Neutrophil (primary cell): ENCODE data around the gene HMCN2.

Experiments used
- H3K27ac ChIP-seq: fragments of 200-600 bp; sonication (generic); 2 replicates; pipeline ENCODE4 v1.5.1; 2016; ENCODE audit warnings: mild to moderate bottlenecking, moderate library complexity
- H3K27me3 ChIP-seq: fragments of 200-600 bp; sonication (generic); 2 replicates; pipeline ENCODE4 v1.6.0; 2016; ENCODE audit warnings: mild to moderate bottlenecking
- H3K36me3 ChIP-seq: fragments of 200-600 bp; sonication (generic); 2 replicates; pipeline ENCODE4 v1.5.1; 2017
- H3K4me1 ChIP-seq, 2 experiments: fragments of 200-600 bp in 1 of 2; sonication (generic) in 1 of 2; 1 replicate in 1 of 2; 2 replicates in 1 of 2; pipeline versions ENCODE4 v1.5.1 to v1.6.1; 2013 to 2016; ENCODE audit warnings: low read depth in 1 of 2, low read length in 1 of 2, mild to moderate bottlenecking in 1 of 2, moderate library complexity in 1 of 2; ENCODE audit not compliant: control insufficient read depth in 1 of 2, insufficient read depth in 1 of 2
- H3K4me3 ChIP-seq, 2 experiments: fragments of 200-600 bp in 1 of 2; sonication (generic) in 1 of 2; 1 replicate in 1 of 2; 2 replicates in 1 of 2; pipeline ENCODE4 v1.5.1; 2013 to 2016; ENCODE audit warnings: low read depth in 1 of 2, low read length in 1 of 2, mild to moderate bottlenecking in 1 of 2, moderate library complexity in 1 of 2
- H3K9me3 ChIP-seq: fragments of 200-600 bp; sonication (generic); 2 replicates; pipeline ENCODE4 v1.5.1; 2016
- TF ChIP-seq, protein P1 (sequence below): fragments of 200-600 bp; sonication (generic); IDR thresholded peaks from 2 replicates; pipeline ENCODE4 v1.5.1; 2016; ENCODE audit warnings: antibody characterized with exemption

The HMCN2 gene

DNA sequence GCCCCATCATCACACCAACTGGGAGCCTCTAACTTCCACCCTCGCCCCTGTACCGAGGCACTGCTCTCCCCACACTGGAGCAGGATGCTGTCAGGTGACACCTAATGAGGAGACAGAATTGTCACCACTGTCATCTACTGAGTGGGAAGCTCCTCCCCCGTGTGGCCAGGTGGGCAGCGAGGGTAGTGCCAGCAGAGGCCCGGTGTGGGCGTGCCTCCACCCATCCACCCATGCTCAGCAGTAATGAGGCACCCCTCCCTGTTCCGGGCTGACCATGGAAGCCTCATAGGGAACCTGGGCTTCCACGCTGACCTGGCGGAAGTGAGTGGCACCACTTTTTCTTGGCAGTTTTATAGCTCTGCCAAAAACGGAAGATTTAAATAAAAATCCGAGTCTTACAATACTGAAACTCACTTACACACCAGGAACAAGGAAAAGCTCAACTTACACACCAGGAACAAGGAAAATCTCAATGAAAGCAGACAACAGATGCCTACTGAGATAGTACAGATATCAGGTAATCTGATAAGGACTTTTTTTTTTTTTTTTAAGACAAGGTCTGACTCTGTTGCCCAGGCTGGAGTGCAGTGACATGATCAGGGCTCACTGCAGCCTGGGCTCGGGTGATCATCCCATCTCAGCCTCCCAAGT, 148.6 kb downstream of the HMCN2 start:
- no peaks in the 10 kb centered on the region for H3K36me3 ChIP-seq
- H3K9me3 ChIP-seq = no peaks in the 10 kb centered on the region
- H3K27me3 ChIP-seq = no peaks in the 10 kb centered on the region
- H3K4me3 ChIP-seq = no peak overlapping the region
- H3K27ac ChIP-seq = no peak overlapping the region
- no peaks in the 10 kb centered on the region for H3K4me1 ChIP-seq
- TF ChIP-seq, protein P1, sequence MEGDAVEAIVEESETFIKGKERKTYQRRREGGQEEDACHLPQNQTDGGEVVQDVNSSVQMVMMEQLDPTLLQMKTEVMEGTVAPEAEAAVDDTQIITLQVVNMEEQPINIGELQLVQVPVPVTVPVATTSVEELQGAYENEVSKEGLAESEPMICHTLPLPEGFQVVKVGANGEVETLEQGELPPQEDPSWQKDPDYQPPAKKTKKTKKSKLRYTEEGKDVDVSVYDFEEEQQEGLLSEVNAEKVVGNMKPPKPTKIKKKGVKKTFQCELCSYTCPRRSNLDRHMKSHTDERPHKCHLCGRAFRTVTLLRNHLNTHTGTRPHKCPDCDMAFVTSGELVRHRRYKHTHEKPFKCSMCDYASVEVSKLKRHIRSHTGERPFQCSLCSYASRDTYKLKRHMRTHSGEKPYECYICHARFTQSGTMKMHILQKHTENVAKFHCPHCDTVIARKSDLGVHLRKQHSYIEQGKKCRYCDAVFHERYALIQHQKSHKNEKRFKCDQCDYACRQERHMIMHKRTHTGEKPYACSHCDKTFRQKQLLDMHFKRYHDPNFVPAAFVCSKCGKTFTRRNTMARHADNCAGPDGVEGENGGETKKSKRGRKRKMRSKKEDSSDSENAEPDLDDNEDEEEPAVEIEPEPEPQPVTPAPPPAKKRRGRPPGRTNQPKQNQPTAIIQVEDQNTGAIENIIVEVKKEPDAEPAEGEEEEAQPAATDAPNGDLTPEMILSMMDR = no peak

DNA sequence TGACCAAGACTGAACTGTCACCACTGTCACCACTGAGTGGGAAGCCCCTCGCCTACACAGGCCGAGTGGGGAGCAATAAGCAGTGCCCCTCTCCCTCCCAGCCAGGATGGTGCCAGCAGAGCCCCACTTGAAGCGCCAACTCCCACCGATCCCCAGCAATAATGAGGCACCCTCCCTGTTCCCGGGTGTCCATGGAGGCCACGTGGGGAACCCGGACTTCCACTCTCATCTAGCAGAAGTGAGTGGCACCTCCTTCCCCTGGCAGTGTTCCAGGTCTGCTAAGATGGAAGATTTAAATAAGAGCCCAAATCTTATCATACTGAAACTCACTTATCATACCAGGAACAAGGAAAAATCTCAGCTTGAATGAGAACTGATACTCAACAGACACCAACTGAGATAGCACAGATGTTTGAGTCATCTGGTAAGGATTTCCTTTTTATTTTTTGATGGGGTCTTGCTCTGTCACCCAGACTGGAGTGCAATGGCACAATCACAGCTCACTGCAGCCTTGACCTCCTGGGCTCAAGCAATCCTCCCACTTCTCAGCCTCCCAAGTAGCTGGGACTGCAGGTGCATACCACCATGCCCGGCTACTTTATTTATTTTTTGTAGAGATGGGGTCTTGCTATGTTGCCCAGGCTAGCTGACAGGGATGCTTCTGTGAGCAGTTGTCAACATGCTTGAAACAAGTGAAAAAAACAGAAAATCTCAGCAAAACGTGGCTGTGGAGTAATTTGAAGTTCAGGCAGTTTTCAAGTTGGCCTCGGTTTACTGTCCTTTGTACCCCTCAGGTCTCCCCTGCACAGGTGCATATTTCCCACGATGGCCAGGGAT, 149.6 kb downstream of the HMCN2 start:
- H3K27me3 ChIP-seq = no peaks in the 10 kb centered on the region
- TF ChIP-seq, protein P1 = no peak

DNA sequence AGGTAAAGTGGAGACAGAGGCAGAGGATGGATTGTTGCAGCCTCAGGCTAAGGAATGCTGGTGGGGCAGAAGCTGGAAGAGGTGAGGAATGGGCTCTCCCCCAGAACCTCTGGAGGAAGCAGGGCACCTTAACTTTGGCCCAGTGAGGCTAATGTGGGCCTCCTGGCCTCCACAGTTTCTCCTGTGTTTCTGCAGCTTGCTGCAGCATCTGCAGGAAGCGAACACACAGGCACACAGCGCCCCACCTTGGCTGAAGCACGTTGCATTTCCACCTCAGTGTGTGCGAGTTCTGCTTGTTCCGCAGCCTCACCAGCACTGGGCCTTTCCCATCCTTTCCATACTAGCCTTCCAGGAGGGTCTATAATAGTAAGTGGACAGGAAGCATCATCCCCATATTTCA, 152.0 kb downstream of the HMCN2 start:
- no peak overlapping the region for H3K4me3 ChIP-seq
- H3K36me3 ChIP-seq = no peaks in the 10 kb centered on the region
- H3K9me3 ChIP-seq = no peaks in the 10 kb centered on the region
- no peak overlapping the region for H3K27ac ChIP-seq
- TF ChIP-seq, protein P1 = no peak
- H3K4me1 ChIP-seq = no peaks in the 10 kb centered on the region
- peaks cover 15% of the 10 kb centered on the region for H3K27me3 ChIP-seq

More for the DNA sequence above, 149.6 kb downstream of the HMCN2 start:
- H3K36me3 ChIP-seq = no peaks in the 10 kb centered on the region
- no peaks in the 10 kb centered on the region for H3K9me3 ChIP-seq
- no peaks in the 10 kb centered on the region for H3K4me1 ChIP-seq
- no peak overlapping the region for H3K4me3 ChIP-seq
- H3K27ac ChIP-seq = no peak overlapping the region

DNA sequence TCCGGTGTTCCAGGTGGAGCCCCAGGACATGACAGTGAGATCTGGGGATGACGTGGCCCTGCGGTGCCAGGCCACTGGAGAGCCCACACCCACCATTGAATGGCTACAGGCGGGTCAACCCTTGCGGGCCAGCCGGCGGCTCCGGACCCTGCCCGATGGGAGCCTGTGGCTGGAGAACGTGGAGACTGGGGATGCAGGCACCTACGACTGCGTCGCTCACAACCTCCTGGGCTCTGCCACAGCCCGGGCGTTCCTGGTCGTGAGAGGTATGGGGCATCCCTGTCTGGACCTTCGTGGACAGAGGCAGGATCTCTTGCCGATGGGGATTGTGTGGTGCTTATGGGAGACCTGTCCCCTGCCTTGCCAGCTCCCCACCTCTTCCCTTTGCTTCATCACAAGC, 153.2 kb downstream of the HMCN2 start:
- Histone ChIP-seq H3K4me1 (no peaks in the 10 kb centered on the region), H3K27me3 (peaks cover 18% of the 10 kb centered on the region), H3K36me3 (no peaks in the 10 kb centered on the region), H3K4me3 (no peak overlapping the region), H3K27ac (no peak overlapping the region), H3K9me3 (no peaks in the 10 kb centered on the region)
- TF ChIP-seq, protein P1 = no peak

DNA sequence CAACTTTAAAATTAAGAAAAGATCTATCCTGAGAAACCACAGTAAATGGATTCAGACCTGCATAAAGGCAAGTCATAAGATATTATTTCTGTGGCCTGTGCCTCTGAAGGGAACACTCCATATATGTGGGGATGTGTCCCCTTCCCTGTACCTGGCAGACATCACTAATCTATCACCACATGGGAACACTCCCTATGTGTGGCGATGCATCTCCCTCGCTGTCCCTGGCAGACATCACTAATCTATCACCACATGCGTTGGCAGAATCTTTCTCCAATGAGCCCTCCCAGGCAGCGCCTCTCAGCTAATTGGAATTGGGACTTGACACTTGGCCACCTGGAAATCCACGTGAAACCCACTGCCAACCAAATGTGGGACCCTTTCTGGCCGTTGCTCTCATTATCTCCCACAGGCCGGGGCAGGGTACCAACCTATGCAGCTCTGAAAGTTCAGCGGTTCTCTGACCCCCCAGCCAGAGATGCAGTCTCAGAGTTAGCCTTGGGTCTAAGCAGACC, 154.0 kb downstream of the HMCN2 start:
- H3K4me1 ChIP-seq = no peaks in the 10 kb centered on the region

More for the DNA sequence above, 154.0 kb downstream of the HMCN2 start:
- H3K4me3 ChIP-seq = no peak overlapping the region
- TF ChIP-seq, protein P1 = no peak
- no peaks in the 10 kb centered on the region for H3K9me3 ChIP-seq
- peaks cover 18% of the 10 kb centered on the region for H3K27me3 ChIP-seq
- no peak overlapping the region for H3K27ac ChIP-seq
- H3K36me3 ChIP-seq = no peaks in the 10 kb centered on the region
